ENCODE results near the gene DDX39A. TPM values are rescaled to one million over a fixed set of nuclear protein-coding genes. Genes with fewer than 3 reads are reported as not detected.
"Not testable (repeated sequence)": the region's sequence is repeated elsewhere in the genome, so short reads cannot be mapped to it uniquely, and the experiment has no call there.

DDX39A gene
- total and polyA plus RNA-seq, 2 experiments from 2014 or later = 47.2 to 58.7 TPM

- 95 to 98% methylated on average over 2 of the region's 2 CpGs for WGBS, 2 experiments (ENCODE audit: low coverage in 1 of 2, low lambda C conversion rate in 2 of 2, missing lambda C conversion rate in 2 of 2)
- in situ Hi-C loops (cut with MboI) = no loop called here
Observed at GRCh38 chr19:14460935-14461334, 41.8 kb upstream of the DDX39A start.

DNA sequence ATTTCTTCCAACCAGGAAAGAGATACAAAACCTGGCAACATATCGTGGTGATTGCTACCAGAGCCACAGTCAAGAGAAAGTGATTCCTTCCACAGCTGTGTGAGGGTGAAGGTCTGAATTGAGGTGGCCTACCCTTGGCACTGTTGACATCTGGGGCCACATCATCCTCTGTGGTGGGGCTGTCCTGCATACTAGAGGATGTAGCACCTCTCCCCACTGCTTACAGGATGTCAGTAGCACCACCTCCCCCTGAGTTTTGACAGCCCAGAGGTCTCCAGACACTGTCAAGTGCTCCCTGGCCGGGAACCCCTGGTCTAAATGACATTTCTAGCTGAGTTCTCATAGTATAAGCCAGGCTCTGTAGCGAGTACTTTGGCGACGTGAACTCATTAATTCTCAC is 40.6 kb upstream of the DDX39A start:
- Histone ChIP-seq H3K9ac (no peak overlapping the region), H2AFZ (no peak overlapping the region), H3F3A (ENCODE audit: insufficient read depth) (no peaks in the 10 kb centered on the region), H3K4me1 (ENCODE audit: insufficient read depth) (no peaks in the 10 kb centered on the region), H3K27me3 (replicated peaks; ENCODE audit: insufficient read depth) (no peaks in the 10 kb centered on the region), H3K4me2 (ENCODE audit: unreplicated experiment) (no peak overlapping the region), H3K9me3 (ENCODE audit: low read depth) (no peaks in the 10 kb centered on the region), H3K27ac (no peak overlapping the region), H4K20me1 (ENCODE audit: insufficient read depth) (no peaks in the 10 kb centered on the region), H3K9me2 (ENCODE audit: insufficient read depth) (no peaks in the 10 kb centered on the region), H3K79me2 (ENCODE audit: insufficient read depth) (no peaks in the 10 kb centered on the region), H3K36me3 (ENCODE audit: low read depth) (peaks cover 15% of the 10 kb centered on the region), H3K4me3 (no peak overlapping the region)
- TF ChIP-seq EZH2phosphoT487 (IDR thresholded peaks at IDR 0.05; ENCODE audit: insufficient read depth, low read depth) (no peak), EZH2 (IDR thresholded peaks at IDR 0.05; ENCODE audit: insufficient read depth, poor library complexity, severe bottlenecking) (no peak)
- WGBS, 2 experiments (ENCODE audit: low coverage in 1 of 2, low lambda C conversion rate in 2 of 2, missing lambda C conversion rate in 2 of 2) = 77 to 79% methylated on average over 5 of the region's 5 CpGs
- in situ Hi-C loops (cut with MboI) = no loop called here
- no peak for DNase-seq

More at GRCh38 chr19:14460935-14461334, 41.8 kb upstream of the DDX39A start:
- Histone ChIP-seq H3K9me3 (ENCODE audit: low read depth) (no peaks in the 10 kb centered on the region), H3K27me3 (replicated peaks; ENCODE audit: insufficient read depth) (no peaks in the 10 kb centered on the region), H3K36me3 (ENCODE audit: low read depth) (peaks cover 22% of the 10 kb centered on the region), H3K4me2 (ENCODE audit: unreplicated experiment) (no peak overlapping the region), H3K4me1 (ENCODE audit: insufficient read depth) (no peaks in the 10 kb centered on the region), H3K4me3 (no peak overlapping the region), H3F3A (ENCODE audit: insufficient read depth) (no peaks in the 10 kb centered on the region), H3K9ac (no peak overlapping the region), H4K20me1 (ENCODE audit: insufficient read depth) (no peaks in the 10 kb centered on the region), H3K9me2 (ENCODE audit: insufficient read depth) (no peaks in the 10 kb centered on the region), H3K27ac (no peak overlapping the region), H2AFZ (no peak overlapping the region), H3K79me2 (ENCODE audit: insufficient read depth) (no peaks in the 10 kb centered on the region)
- no peak for DNase-seq
- TF ChIP-seq EZH2 (IDR thresholded peaks at IDR 0.05; ENCODE audit: insufficient read depth, poor library complexity, severe bottlenecking) (no peak), EZH2phosphoT487 (IDR thresholded peaks at IDR 0.05; ENCODE audit: insufficient read depth, low read depth) (no peak)

DNA sequence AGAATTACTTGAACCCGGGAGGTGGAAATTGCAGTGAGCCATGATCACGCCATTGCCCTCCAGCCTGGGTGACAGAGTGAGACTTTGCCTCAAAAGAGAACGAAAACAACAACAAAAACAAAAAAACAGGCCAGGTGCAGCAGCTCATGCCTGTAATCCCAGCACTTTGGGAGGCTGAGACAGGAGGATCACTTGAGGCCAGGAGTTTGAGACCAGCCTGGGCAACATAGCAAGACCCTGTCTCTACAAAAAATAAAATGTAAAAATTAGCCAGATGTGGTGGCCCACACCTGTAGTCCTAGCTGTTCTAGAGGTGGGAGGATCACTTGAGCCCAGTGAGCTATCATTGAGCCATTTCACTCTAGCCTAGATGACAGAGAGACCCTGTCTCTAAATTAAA is 33.2 kb upstream of the DDX39A start:
- H3K9ac ChIP-seq; H3F3A ChIP-seq (ENCODE audit: insufficient read depth); H3K4me2 ChIP-seq (ENCODE audit: unreplicated experiment); in situ Hi-C loops (cut with MboI); H3K4me3 ChIP-seq; H3K27me3 ChIP-seq (replicated peaks; ENCODE audit: insufficient read depth); DNase-seq; H3K4me1 ChIP-seq (ENCODE audit: insufficient read depth); H3K9me3 ChIP-seq (ENCODE audit: low read depth); H4K20me1 ChIP-seq (ENCODE audit: insufficient read depth); H3K79me2 ChIP-seq (ENCODE audit: insufficient read depth); H3K27ac ChIP-seq; H2AFZ ChIP-seq; H3K9me2 ChIP-seq (ENCODE audit: insufficient read depth): not testable (repeated sequence)
- WGBS, 2 experiments (ENCODE audit: low coverage in 1 of 2, low lambda C conversion rate in 2 of 2, missing lambda C conversion rate in 2 of 2) = 97 to 100% methylated on average over 3 of the region's 3 CpGs
- H3K36me3 ChIP-seq (ENCODE audit: low read depth) = peaks cover 23% of the 10 kb centered on the region; the same call in 1 of the 2 replicates

DNA sequence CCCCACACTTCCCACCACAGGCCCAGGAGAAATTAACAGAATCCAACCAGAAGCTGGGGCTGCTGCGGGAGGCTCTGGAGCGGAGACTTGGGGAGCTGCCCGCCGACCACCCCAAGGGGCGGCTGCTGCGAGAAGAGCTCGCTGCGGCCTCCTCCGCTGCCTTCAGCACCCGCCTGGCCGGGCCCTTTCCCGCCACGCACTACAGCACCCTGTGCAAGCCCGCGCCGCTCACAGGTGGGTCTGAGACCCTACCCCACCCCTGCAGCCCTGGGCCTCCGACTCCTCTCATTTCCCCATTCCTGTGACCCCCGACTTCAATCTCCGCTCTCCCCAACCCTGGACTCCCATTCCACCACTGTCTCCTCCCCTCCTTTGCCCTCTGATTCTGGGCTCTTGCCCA is 31.7 kb upstream of the DDX39A start:
- Histone ChIP-seq H3K4me2 (ENCODE audit: unreplicated experiment) (no peak overlapping the region), H3K36me3 (ENCODE audit: low read depth) (peaks cover 19% of the 10 kb centered on the region; the same call in 1 of the 2 replicates)
- in situ Hi-C loops (cut with MboI) = no loop called here

More for the DNA sequence above, 31.7 kb upstream of the DDX39A start:
- no peak for DNase-seq
- Histone ChIP-seq H3F3A (ENCODE audit: insufficient read depth) (no peaks in the 10 kb centered on the region), H3K9me3 (ENCODE audit: low read depth) (no peaks in the 10 kb centered on the region), H4K20me1 (ENCODE audit: insufficient read depth) (no peaks in the 10 kb centered on the region), H3K27ac (no peak overlapping the region), H2AFZ (no peak overlapping the region), H3K79me2 (ENCODE audit: insufficient read depth) (no peaks in the 10 kb centered on the region), H3K4me3 (no peak overlapping the region), H3K9ac (no peak overlapping the region), H3K4me1 (ENCODE audit: insufficient read depth) (no peaks in the 10 kb centered on the region), H3K9me2 (ENCODE audit: insufficient read depth) (no peaks in the 10 kb centered on the region), H3K27me3 (replicated peaks; ENCODE audit: insufficient read depth) (no peaks in the 10 kb centered on the region)
- WGBS, 2 experiments (ENCODE audit: low coverage in 1 of 2, low lambda C conversion rate in 2 of 2, missing lambda C conversion rate in 2 of 2) = 96 to 98% methylated on average over 5 to 19 of the region's 19 CpGs
- TF ChIP-seq EZH2phosphoT487 (IDR thresholded peaks at IDR 0.05; ENCODE audit: insufficient read depth, low read depth) (no peak), EZH2 (IDR thresholded peaks at IDR 0.05; ENCODE audit: insufficient read depth, poor library complexity, severe bottlenecking) (no peak)

Measured in GM23248 (cell line).